ENCODE measurements around the gene EPB41L4A. TPM values are rescaled to one million over a fixed set of nuclear protein-coding genes. Genes with fewer than 3 reads are reported as not detected.

The EPB41L4A gene
- total RNA-seq, 2 donors from 2014 or later, result 7.0 to 16.2 TPM

DNA sequence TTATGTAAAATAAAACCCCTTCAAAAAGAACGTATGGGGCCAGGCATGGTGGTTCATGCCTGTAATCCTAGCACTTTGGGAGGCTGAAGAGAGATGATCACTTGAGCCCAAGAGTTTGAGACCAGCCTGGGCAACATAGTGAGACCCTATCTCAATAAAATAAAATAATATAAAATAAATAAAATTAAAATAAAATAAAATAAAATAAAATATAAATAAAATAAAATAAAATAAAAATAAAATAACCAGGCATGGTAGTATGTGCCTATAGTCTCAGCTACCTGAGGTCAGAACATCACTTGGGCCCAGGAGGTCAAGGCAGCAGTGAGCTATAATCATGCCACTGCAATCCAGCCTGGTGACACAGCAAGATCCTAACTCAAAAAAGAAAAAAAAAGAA is 185.1 kb downstream of the EPB41L4A start:
- Histone ChIP-seq H3K9me3 (no peaks in the 10 kb centered on the region), H3K4me3 (no peak overlapping the region), H3K27ac (peak overlapping the region in 1 of 4 donors; percentile 1), H3K4me1 (peaks cover 4% of the 10 kb centered on the region), H3K36me3 (replicated peaks in 1 of 2; ENCODE audit: insufficient read depth in 1 of 2, low read depth in 2 of 2) (no peaks in the 10 kb centered on the region), H3K27me3 (no peaks in the 10 kb centered on the region)
- DNase-seq (no peak), ATAC-seq (no peak)
- TF ChIP-seq, protein P1, sequence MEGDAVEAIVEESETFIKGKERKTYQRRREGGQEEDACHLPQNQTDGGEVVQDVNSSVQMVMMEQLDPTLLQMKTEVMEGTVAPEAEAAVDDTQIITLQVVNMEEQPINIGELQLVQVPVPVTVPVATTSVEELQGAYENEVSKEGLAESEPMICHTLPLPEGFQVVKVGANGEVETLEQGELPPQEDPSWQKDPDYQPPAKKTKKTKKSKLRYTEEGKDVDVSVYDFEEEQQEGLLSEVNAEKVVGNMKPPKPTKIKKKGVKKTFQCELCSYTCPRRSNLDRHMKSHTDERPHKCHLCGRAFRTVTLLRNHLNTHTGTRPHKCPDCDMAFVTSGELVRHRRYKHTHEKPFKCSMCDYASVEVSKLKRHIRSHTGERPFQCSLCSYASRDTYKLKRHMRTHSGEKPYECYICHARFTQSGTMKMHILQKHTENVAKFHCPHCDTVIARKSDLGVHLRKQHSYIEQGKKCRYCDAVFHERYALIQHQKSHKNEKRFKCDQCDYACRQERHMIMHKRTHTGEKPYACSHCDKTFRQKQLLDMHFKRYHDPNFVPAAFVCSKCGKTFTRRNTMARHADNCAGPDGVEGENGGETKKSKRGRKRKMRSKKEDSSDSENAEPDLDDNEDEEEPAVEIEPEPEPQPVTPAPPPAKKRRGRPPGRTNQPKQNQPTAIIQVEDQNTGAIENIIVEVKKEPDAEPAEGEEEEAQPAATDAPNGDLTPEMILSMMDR (IDR thresholded peaks at IDR 0.05), result no peak
- TF ChIP-seq POLR2A (IDR thresholded peaks at IDR 0.05), result no peak
- WGBS, 2 donors, result 61 to 90% methylated on average over 1 of the region's 1 CpG
- intact Hi-C loops (cut with DNase I), result no loop called here

DNA sequence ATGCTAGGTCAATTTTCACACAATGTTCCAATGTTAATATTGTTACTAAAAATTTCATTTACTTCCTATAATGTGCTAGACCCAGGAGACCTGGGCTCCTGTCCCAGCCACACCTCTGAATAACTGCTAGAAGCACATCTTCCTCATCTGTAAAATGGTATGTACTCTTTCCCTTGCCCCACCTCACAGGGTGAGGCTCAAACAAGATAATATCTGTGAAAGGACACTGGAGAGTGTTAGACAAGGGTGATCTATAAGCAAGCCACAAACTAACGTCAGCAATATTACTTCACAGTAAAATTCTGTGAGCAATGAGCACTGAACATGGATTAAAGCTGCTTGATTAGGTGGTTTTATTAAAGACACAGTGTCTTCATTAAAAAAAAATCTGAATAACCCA is 186.4 kb downstream of the EPB41L4A start:
- Histone ChIP-seq H3K9me3 (no peaks in the 10 kb centered on the region), H3K27ac (no peak overlapping the region), H3K4me3 (no peak overlapping the region), H3K36me3 (replicated peaks in 1 of 2; ENCODE audit: insufficient read depth in 1 of 2, low read depth in 2 of 2) (no peaks in the 10 kb centered on the region), H3K27me3 (no peaks in the 10 kb centered on the region), H3K4me1 (peaks cover 15% of the 10 kb centered on the region)
- ATAC-seq, result no peak
- WGBS, 2 donors, result 48 to 59% methylated on average over 1 of the region's 1 CpG
- no peak for TF ChIP-seq POLR2A (IDR thresholded peaks at IDR 0.05)
- TF ChIP-seq, protein P1 (IDR thresholded peaks at IDR 0.05), result no peak
- intact Hi-C loops (cut with DNase I), result no loop called here
- DNase-seq, result no peak

DNA sequence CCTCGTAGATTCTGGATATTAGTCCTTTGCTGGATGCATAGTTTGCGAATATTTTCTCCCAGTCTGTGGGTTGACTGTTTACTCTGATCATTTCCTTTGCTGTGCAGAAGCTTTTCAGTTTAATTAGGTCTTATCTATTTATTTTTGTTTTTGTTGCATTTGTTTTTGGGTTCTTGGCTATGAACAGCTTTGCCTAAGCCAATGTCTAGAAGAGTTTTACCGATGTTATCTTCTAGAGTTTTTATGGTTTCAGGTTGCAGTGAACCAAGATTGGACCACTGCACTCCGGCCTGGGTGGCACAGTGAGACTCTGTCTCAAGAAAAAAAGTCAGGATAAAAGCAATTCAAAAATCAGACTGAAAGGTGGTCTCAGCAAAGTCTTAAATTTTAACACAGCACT is 188.5 kb downstream of the EPB41L4A start:
- WGBS, 2 donors, result 78 to 83% methylated on average over 4 of the region's 4 CpGs
- no peak overlapping the region for H3K4me3 ChIP-seq
- no peaks in the 10 kb centered on the region for H3K27me3 ChIP-seq
- TF ChIP-seq POLR2A (IDR thresholded peaks at IDR 0.05), result no peak
- TF ChIP-seq, protein P1 (IDR thresholded peaks at IDR 0.05), result no peak
- no peak for DNase-seq
- intact Hi-C loops (cut with DNase I), result no loop called here
- no peaks in the 10 kb centered on the region for H3K36me3 ChIP-seq (replicated peaks in 1 of 2; ENCODE audit: insufficient read depth in 1 of 2, low read depth in 2 of 2)
- no peak overlapping the region for H3K27ac ChIP-seq
- no peak for ATAC-seq
- H3K9me3 ChIP-seq, result no peaks in the 10 kb centered on the region
- H3K4me1 ChIP-seq, result peaks cover 28% of the 10 kb centered on the region

DNA sequence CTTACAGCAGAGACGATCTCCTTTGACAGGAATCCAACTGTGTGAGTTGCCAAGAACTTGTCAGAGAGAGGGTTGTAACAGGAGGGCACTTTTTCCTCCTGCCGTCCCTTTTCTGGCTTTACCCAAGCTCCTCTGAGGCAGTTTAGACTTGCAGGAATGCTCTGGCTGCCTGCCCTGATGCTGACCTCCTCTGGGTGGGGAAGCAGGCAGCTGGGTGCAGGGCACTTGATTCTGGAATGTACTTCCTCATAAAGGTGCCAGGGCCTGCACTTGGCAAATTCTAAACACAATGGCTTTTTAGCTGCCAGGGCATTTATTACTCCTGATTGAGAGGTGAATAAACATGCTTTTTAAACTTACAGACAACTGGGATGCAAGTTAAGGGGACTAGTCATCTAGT is 190.4 kb downstream of the EPB41L4A start:
- ATAC-seq (peak; percentile 99), DNase-seq (peak; percentile 92 to 97 (median 93))
- Histone ChIP-seq H3K36me3 (replicated peaks in 1 of 2; ENCODE audit: insufficient read depth in 1 of 2, low read depth in 2 of 2) (no peaks in the 10 kb centered on the region), H3K4me1 (peaks cover 28% of the 10 kb centered on the region), H3K9me3 (no peaks in the 10 kb centered on the region), H3K27me3 (no peaks in the 10 kb centered on the region), H3K27ac (peak overlapping the region in 3 of 4 donors; percentile 56 to 77 (median 61)), H3K4me3 (no peak overlapping the region)
- 4 to 6% methylated on average over 2 of the region's 2 CpGs for WGBS, 2 donors
- TF ChIP-seq, protein P1 (IDR thresholded peaks at IDR 0.05), result no peak
- TF ChIP-seq POLR2A (IDR thresholded peaks at IDR 0.05), result no peak
- intact Hi-C loops (cut with DNase I), result no loop called here

DNA sequence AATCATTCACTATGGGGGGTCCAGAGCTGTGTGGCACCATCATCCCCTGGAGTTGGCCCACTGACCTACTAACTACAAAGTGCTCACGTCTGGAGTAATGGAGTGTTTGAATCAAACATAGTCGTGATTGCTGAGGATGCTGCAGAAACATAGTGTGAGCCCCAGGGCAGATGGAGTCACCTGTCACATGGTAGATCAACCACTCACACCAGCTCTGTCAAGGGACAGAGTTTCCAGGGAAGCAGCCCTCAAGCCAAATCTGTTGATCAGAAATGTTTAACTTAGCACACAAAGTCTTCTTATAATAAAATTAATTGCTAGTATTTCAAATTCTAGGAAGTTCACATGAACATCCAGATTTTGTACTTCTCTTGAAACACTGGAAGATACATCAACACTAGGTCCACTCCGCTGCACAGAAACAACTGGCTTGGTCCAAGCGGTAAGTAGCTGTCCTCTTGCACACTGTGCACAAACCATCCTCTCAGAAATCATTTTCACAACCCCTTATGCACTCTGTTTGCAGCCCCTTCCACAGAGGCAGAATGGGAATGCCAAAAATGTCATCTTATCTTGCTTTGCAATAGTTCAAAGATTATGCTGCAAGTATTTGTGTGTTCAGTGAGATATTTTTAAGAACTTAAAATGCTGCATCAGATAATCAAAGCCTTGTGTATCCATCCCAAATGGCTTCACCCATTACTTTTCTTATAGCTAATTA is 191.0 kb downstream of the EPB41L4A start:
- Histone ChIP-seq H3K9me3 (no peaks in the 10 kb centered on the region), H3K4me1 (peaks cover 28% of the 10 kb centered on the region), H3K27ac (peak overlapping the region; percentile 35 to 77 (median 58)), H3K27me3 (no peaks in the 10 kb centered on the region), H3K36me3 (replicated peaks in 1 of 2; ENCODE audit: insufficient read depth in 1 of 2, low read depth in 2 of 2) (no peaks in the 10 kb centered on the region), H3K4me3 (no peak overlapping the region)
- WGBS, 2 donors, result 50 to 56% methylated on average over 4 of the region's 4 CpGs
- ATAC-seq (peak; percentile 28), DNase-seq (no peak)
- TF ChIP-seq, protein P1 (IDR thresholded peaks at IDR 0.05), result no peak
- TF ChIP-seq POLR2A (IDR thresholded peaks at IDR 0.05), result no peak
- intact Hi-C loops (cut with DNase I), result no loop called here

Data from body of pancreas (tissue), 4 donors.